Epithelial cell of proximal tubule (primary cell): ENCODE measurements around the gene CELSR3. TPM values are rescaled to one million over a fixed set of nuclear protein-coding genes. Genes with fewer than 3 reads are reported as not detected.

Experiments used
- DNase-seq: peaks from one replicate; pipeline ENCODE4 v3.0.0-alpha.2; 2011; ENCODE audit warnings: low read depth
- H3K4me3 ChIP-seq: 2 replicates; pipeline ENCODE4 v1.5.1; 2011; ENCODE audit warnings: low read depth, mild to moderate bottlenecking, low read length
- CTCF ChIP-seq: conservative IDR thresholded peaks from 2 replicates; pipeline ENCODE4 v1.5.1; 2012; ENCODE audit warnings: low read depth, mild to moderate bottlenecking, low read length
- total RNA-seq: library from RNA; depleted of rRNA; stranded (reverse); fragments of >200 nt; gene quantifications from 2 replicates; pipeline ENCODE4 v1.2.3, GENCODE V29; 2015

Gene CELSR3
- total RNA-seq, 1 donor from 2014 or later = 2.5 TPM

- DNase-seq = no peak
- H3K4me3 ChIP-seq = no peak overlapping the region
- no peak for TF ChIP-seq CTCF
Measured at GRCh38 chr3:48597408-48597800, 65.3 kb downstream of the CELSR3 start.

DNA sequence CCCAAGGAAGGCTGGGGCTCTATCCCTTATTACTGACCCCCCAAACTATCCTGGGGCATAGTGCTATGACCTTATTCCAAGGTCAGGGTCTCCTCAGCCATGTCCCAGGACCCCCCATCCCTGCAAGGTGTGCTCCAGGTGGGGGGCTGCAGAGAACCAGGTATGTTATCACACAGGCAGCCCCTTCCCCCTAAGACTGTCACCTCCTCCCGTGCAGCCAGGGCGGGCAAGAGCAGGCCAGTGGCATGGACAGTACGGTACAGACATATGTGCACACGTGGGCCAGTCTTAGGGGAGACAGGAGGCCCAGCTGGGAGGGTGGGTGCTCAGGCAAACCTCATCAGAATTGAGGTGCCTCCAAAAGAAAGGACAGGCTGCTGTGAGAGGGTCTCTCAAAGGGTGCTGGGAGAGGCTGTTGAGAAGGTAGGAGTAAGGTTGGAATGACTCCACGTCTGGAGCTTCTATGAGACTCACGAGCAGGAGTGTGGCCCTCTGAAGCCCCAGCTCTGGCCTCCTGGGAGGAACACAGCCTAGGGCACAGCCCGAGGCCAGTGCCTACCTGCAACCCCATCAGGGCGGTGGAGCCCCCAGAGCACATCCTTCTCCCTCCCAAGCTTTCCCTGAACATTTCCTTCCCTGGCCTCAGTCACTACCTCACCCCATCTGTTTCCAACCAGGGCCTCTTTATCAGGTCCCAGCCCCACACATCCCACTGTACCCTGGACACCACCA, 65.8 kb downstream of the CELSR3 start:
- DNase-seq = no peak
- H3K4me3 ChIP-seq = no peak overlapping the region
- TF ChIP-seq CTCF = no peak

DNA sequence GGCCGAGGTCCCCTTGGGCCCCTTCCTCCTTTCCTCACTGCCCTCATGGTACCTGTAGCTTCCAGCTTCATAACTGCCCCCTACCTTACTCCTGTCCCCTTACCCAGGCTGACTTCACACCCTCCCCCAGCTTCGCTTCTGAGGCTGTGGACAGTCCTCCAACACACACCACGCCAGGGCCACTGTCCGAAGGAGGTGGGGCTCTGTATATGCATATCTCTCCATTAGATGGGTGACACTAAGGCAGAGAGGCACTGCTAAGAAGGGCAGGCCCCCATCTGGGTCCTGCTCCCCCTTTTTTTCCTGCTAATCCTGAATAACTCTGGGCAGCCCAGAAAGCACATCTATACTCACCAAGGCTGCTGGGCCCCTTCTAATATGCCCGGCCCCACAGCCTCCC, 66.5 kb downstream of the CELSR3 start:
- no peak for DNase-seq
- no peak overlapping the region for H3K4me3 ChIP-seq
- no peak for TF ChIP-seq CTCF

GRCh38 chr3:48595526-48596121, 67.1 kb downstream of the CELSR3 start:
- H3K4me3 ChIP-seq = peak overlapping the region; percentile 46
- TF ChIP-seq CTCF = no peak
- DNase-seq = no peak

- DNase-seq = no peak
- H3K4me3 ChIP-seq = peak within 1 kb of the TSS; percentile 46
- TF ChIP-seq CTCF = no peak
Measured at GRCh38 chr3:48595075-48595525, 67.6 kb downstream of the CELSR3 start, which contains the start of gene COL7A1. COL7A1 (minus strand) TSS chr3:48595329; CDS start chr3:48595159, 170 bp downstream.

DNA sequence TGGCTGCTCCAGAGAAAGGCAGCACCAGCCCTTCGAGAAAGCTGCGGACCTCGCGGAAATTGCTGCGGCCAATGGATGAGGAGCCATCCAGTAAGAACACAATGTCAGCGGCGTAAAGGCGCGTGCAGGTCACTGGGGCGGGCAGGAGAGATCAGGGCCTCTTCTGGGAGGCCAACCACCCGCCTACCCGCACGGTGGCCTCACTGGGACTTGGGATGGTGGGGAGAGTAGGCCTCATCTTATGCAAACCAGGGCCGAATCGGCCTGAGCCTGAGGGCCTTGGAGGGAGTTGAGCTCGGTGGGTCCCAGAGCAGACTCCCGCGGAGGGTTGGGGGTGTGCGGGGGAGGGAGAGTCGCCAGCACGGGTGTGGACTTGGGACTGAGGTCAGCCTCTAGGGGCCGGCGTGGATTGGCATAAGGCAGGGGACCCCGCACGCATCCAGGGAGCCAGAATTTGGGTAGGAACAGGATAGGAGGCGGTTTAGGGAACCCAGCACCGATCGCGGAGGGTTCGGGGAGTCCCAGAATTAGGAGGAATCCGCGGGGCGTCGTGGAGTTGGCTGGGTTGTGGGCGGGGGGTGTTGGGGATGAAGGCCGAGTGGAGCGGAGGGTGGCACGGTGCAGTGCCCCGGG, 68.2 kb downstream of the CELSR3 start:
- no peak for TF ChIP-seq CTCF
- DNase-seq = no peak
- H3K4me3 ChIP-seq = peak overlapping the region; percentile 46
